HEK293 (cell line): ENCODE results near the gene TEAD2.

Experiments
- CTCF ChIA-PET: fragments of 350-600 bp; formaldehyde crosslinking; extraction: SDS; loops from one replicate; lab custom pipeline; 2021; ENCODE audit warnings: antibody characterized with exemption; lab: Yijun Ruan, JAX
- POLR2A ChIA-PET: fragments of 300-600 bp; formaldehyde crosslinking; extraction: SDS; loops from one replicate; lab custom pipeline; 2020; ENCODE audit warnings: antibody characterized with exemption, inconsistent platforms; lab: Yijun Ruan, JAX
- H3K27ac ChIP-seq: fragments of 200-500 bp; sonication (Bioruptor generic); 2 replicates; pipeline ENCODE4 v1.5.1; 2014; ENCODE audit warnings: low read depth, low read length, control low read depth, inconsistent platforms; ENCODE audit errors: extremely low read depth
- H3K36me3 ChIP-seq, 2 experiments: fragments of 200-500 bp in 1 of 2; sonication (Bioruptor generic) in 1 of 2; 1 replicate in 1 of 2; 2 replicates in 1 of 2; pipeline ENCODE4 v1.5.1; 2014 to 2017; ENCODE audit warnings: inconsistent platforms in 2 of 2, low read length in 2 of 2; ENCODE audit not compliant: control insufficient read depth in 2 of 2, insufficient read depth in 1 of 2
- H3K4me1 ChIP-seq: fragments of 200-500 bp; sonication (Bioruptor generic); 2 replicates; pipeline ENCODE4 v1.5.1; 2014; ENCODE audit warnings: mild to moderate bottlenecking, low read length, inconsistent platforms; ENCODE audit not compliant: control insufficient read depth, insufficient read depth
- H3K4me3 ChIP-seq: 2 replicates; pipeline ENCODE4 v1.5.1; 2011; ENCODE audit warnings: low read depth, mild to moderate bottlenecking, control low read depth, low read length, moderate library complexity
- H3K9me3 ChIP-seq: fragments of 200-500 bp; sonication (Bioruptor generic); 2 replicates; pipeline ENCODE4 v1.5.1; 2014; ENCODE audit warnings: low read depth, low read length, inconsistent platforms; ENCODE audit not compliant: control insufficient read depth, insufficient read depth
- ATF2 ChIP-seq: fragments of 450-650 bp; formaldehyde crosslinking; IDR thresholded peaks from 2 replicates; pipeline ENCODE4 v1.5.1; 2016; ENCODE audit warnings: missing biosample characterization, missing genetic modification characterization, low read depth
- CTCF ChIP-seq: fragments of 450-650 bp; formaldehyde crosslinking; IDR thresholded peaks from 2 replicates; pipeline ENCODE4 v1.5.1; 2016; ENCODE audit warnings: missing biosample characterization, missing genetic modification characterization
- ELK4 ChIP-seq: IDR thresholded peaks from 2 replicates; pipeline ENCODE4 v1.6.1; 2011; ENCODE audit warnings: mild to moderate bottlenecking, low read depth, low read length, borderline replicate concordance
- KLF1 ChIP-seq: fragments of 450-650 bp; formaldehyde crosslinking; IDR thresholded peaks from 2 replicates; pipeline ENCODE4 v1.5.1; 2016; ENCODE audit warnings: missing biosample characterization, missing genetic modification characterization
- KLF10 ChIP-seq: fragments of 450-650 bp; IDR thresholded peaks from 2 replicates; pipeline ENCODE4 v1.5.1; 2018; ENCODE audit warnings: missing biosample characterization, mild to moderate bottlenecking, missing genetic modification characterization
- KLF7 ChIP-seq: fragments of 450-650 bp; formaldehyde crosslinking; IDR thresholded peaks from 2 replicates; pipeline ENCODE4 v1.5.1; 2016; ENCODE audit warnings: missing biosample characterization, missing genetic modification characterization, borderline replicate concordance
- SCRT1 ChIP-seq: fragments of 450-650 bp; formaldehyde crosslinking; IDR thresholded peaks from 2 replicates; pipeline ENCODE4 v1.5.1; 2016; ENCODE audit warnings: missing biosample characterization, missing genetic modification characterization, borderline replicate concordance
- SCRT2 ChIP-seq: fragments of 450-650 bp; formaldehyde crosslinking; IDR thresholded peaks from 2 replicates; pipeline ENCODE4 v1.5.1; 2016; ENCODE audit warnings: missing biosample characterization, missing genetic modification characterization
- SETDB1 ChIP-seq: IDR thresholded peaks from one replicate; pipeline ENCODE4 v1.6.1; 2017; ENCODE audit warnings: mild to moderate bottlenecking, low read length, moderate library complexity, mixed read lengths; ENCODE audit not compliant: insufficient read length
- ZNF121 ChIP-seq: fragments of 450-650 bp; formaldehyde crosslinking; IDR thresholded peaks from 2 replicates; pipeline ENCODE4 v1.5.1; 2016; ENCODE audit warnings: missing biosample characterization, missing genetic modification characterization
- ZNF155 ChIP-seq: fragments of 450-650 bp; formaldehyde crosslinking; IDR thresholded peaks from 2 replicates; pipeline ENCODE4 v1.5.1; 2016; ENCODE audit warnings: missing biosample characterization, missing genetic modification characterization
- ZNF19 ChIP-seq: fragments of 450-650 bp; formaldehyde crosslinking; IDR thresholded peaks from 2 replicates; pipeline ENCODE4; 2016; ENCODE audit warnings: missing biosample characterization, missing genetic modification characterization, low read depth
- ZNF202 ChIP-seq: fragments of 450-650 bp; formaldehyde crosslinking; IDR thresholded peaks from 2 replicates; pipeline ENCODE4 v1.5.1; 2016; ENCODE audit warnings: missing biosample characterization, missing genetic modification characterization, borderline replicate concordance
- ZNF26 ChIP-seq: fragments of 450-650 bp; formaldehyde crosslinking; IDR thresholded peaks from 2 replicates; pipeline ENCODE4 v1.5.1; 2016; ENCODE audit warnings: missing biosample characterization, missing genetic modification characterization
- ZNF335 ChIP-seq: fragments of 450-650 bp; formaldehyde crosslinking; conservative IDR thresholded peaks from 2 replicates; pipeline ENCODE4 v1.5.1; 2016; ENCODE audit warnings: missing biosample characterization, missing genetic modification characterization
- ZNF433 ChIP-seq: fragments of 450-650 bp; formaldehyde crosslinking; IDR thresholded peaks from 2 replicates; pipeline ENCODE4 v1.5.1; 2016; ENCODE audit warnings: missing biosample characterization, missing genetic modification characterization, low read depth
- ZNF548 ChIP-seq: fragments of 450-650 bp; formaldehyde crosslinking; IDR thresholded peaks from 2 replicates; pipeline ENCODE4 v1.5.1; 2016; ENCODE audit warnings: missing biosample characterization, missing genetic modification characterization
- ZNF549 ChIP-seq: fragments of 450-650 bp; IDR thresholded peaks from 2 replicates; pipeline ENCODE4 v1.5.1; 2018; ENCODE audit warnings: missing biosample characterization, missing genetic modification characterization, mild to moderate bottlenecking, inconsistent platforms, moderate library complexity
- ZNF596 ChIP-seq: fragments of 450-650 bp; IDR thresholded peaks from 2 replicates; pipeline ENCODE4 v1.5.0; 2018; ENCODE audit warnings: missing biosample characterization, mild to moderate bottlenecking, missing genetic modification characterization, moderate library complexity
- ZNF791 ChIP-seq: fragments of 450-650 bp; formaldehyde crosslinking; IDR thresholded peaks from 2 replicates; pipeline ENCODE4 v1.5.1; 2016; ENCODE audit warnings: missing biosample characterization, missing genetic modification characterization
- ZNF843 ChIP-seq: fragments of 450-650 bp; formaldehyde crosslinking; IDR thresholded peaks from 2 replicates; pipeline ENCODE4 v1.5.1; 2016; ENCODE audit warnings: missing biosample characterization, missing genetic modification characterization

The TEAD2 gene

GRCh38 chr19:49324801-49325576 lies 37.2 kb downstream of the TEAD2 start, which contains the start of gene SLC6A16:
TSS of gene SLC6A16 (minus strand) at chr19:49325191. CDS start at chr19:49311347, 13,844 bp downstream.
- ChIA-PET CTCF (interaction anchor here (0.5 to 1.3 kb wide), 6 partner anchors 12 to 104 kb away, joined by 3 to 8 read pairs (median 4); no protein-coding TSS in a partner anchor), POLR2A (no interaction called here)
- Histone ChIP-seq H3K27ac (no peak within 1 kb of the TSS), H3K36me3 (peaks cover 0 to 4% of the 10 kb centered on the region in 2 experiments; a peak in 1 of 3 replicates), H3K4me1 (no peaks in the 10 kb centered on the region), H3K9me3 (no peaks in the 10 kb centered on the region), H3K4me3 (no peak within 1 kb of the TSS)
- no peak for TF ChIP-seq ZNF596 (tag by site-specific recombination)
- TF ChIP-seq KLF1, result peak; percentile 36; the same call in 1 of the 2 replicates

GRCh38 chr19:49318296-49318695 lies 43.9 kb downstream of the TEAD2 start:
- no peak overlapping the region for H3K27ac ChIP-seq
- peaks cover 9% of the 10 kb centered on the region for H3K4me1 ChIP-seq
- no peak for TF ChIP-seq ZNF791 (tag by site-specific recombination)
- no peak for TF ChIP-seq KLF10 (tag by site-specific recombination)
- no peak for TF ChIP-seq ATF2 (tag by site-specific recombination)
- TF ChIP-seq SETDB1, result peak; percentile 70
- peak; percentile 99 for TF ChIP-seq ZNF26 (tag by site-specific recombination)
- CTCF ChIA-PET, result interaction anchor here (0.6 to 2.6 kb wide), 6 partner anchors 10 to 153 kb away, joined by 3 to 17 read pairs (median 4); no protein-coding TSS in a partner anchor
- H3K4me3 ChIP-seq, result no peak overlapping the region
- H3K9me3 ChIP-seq, result no peaks in the 10 kb centered on the region
- POLR2A ChIA-PET, result interaction anchor here (0.6 kb wide), 1 partner anchor 60 kb away, joined by 3 read pairs; no protein-coding TSS in a partner anchor
- H3K36me3 ChIP-seq, result peaks cover 0 to 6% of the 10 kb centered on the region in 2 experiments; a peak in 1 of 3 replicates

- ChIA-PET POLR2A (no interaction called here), CTCF (interaction anchor here (0.7 to 5.4 kb wide), 6 partner anchors 11 to 40 kb away, joined by 3 to 17 read pairs (median 10); no protein-coding TSS in a partner anchor)
- Histone ChIP-seq H3K36me3 (peaks cover under 1 to 6% of the 10 kb centered on the region in 2 experiments; a peak in 2 of 3 replicates), H3K9me3 (no peaks in the 10 kb centered on the region), H3K4me1 (peaks cover 9% of the 10 kb centered on the region), H3K27ac (no peak overlapping the region), H3K4me3 (no peak overlapping the region)
- TF ChIP-seq SCRT1 (tag by site-specific recombination), result peak; percentile 67; the same call in 1 of the 2 replicates
- TF ChIP-seq ZNF121 (tag by site-specific recombination), result no peak
- no peak for TF ChIP-seq ZNF843
- TF ChIP-seq CTCF, result no peak
- TF ChIP-seq ZNF202 (tag by site-specific recombination), result no peak
- TF ChIP-seq ZNF335 (tag by site-specific recombination), result no peak
- no peak for TF ChIP-seq ZNF549 (tag by site-specific recombination)
- TF ChIP-seq KLF7 (tag by site-specific recombination), result no peak
- TF ChIP-seq SCRT2, result peak; percentile 77
- no peak for TF ChIP-seq ZNF19 (tag by site-specific recombination)
- no peak for TF ChIP-seq ZNF433 (tag by site-specific recombination)
- no peak for TF ChIP-seq ZNF548 (tag by site-specific recombination)
- TF ChIP-seq ZNF155, result no peak
- TF ChIP-seq ELK4, result no peak
Measured at GRCh38 chr19:49316284-49316683, 45.9 kb downstream of the TEAD2 start.
